ENCODE data around the gene PHF13.
A peak's percentile ranks its signal among the peaks of the same experiment; 100 is the strongest.
"Not testable (repeated sequence)": the region's sequence is repeated elsewhere in the genome, so short reads cannot be mapped to it uniquely, and the experiment has no call there.

Gene PHF13

DNA sequence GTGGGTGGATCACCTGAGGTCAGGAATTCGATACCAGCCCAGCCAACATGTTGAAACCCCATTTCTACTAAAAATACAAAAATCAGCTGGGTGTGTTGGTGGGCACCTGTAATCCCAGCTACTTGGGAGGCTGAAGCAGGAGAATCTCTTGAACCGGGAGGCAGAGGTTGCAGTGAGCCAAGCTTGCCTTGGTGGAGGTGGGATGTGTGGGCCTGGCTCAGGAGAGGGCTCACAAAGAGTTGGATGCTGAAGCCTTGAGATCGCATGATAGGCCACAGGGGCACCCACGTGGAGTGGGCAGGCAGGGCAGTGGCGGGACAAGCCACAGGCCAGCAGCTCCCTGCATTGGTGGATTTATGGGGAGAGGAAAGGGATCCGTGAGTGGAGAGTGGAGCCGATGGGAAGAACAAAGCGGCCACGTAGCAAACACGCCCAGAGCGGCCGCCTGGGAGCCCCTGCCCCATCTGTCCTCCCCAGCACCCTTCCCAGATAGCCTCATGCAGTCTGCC lies 15.5 kb downstream of the PHF13 start:
- DNase-seq (ENCODE audit: low read depth): no peak

DNA sequence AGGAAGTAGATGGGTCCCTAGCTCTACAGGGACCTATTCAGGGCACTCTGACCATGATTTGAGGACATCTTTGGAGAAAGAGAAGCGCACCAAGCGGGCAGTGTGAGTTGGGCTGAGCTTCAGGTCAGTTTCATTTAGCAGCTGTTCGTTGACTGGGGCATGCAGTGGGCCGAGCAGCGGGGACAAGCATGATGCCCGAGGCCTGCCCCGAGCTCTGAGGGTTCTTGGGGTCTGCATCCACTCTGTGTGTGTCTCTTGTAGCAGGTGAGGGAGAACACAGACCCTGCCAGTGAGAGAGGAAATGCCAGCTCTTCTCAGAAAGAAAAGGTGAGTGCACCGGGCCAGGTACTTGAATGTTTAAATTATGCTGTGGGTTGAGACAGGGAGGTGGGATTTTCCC lies 16.5 kb downstream of the PHF13 start:
- DNase-seq (ENCODE audit: low read depth): no peak

DNA sequence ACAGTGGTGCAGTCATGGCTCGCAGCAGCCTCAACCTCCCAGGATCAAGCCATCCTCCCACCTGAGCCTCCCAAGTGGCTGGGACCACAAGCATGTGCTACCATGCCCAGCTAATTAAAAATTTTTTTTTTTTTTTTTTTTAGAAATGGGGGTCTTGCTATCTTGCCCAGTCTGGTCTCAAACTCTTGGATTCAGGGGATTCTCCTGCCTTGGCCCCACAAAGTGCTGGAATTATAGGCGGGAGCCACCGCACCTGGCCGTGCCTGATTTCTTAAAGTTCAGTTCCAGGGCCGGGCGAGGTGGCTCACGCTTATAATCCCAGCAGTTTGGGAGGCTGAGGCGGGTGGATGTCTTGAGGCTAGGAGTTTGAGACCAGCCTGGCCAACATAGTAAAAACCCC lies 17.5 kb downstream of the PHF13 start:
- no peak for DNase-seq (ENCODE audit: low read depth)

DNA sequence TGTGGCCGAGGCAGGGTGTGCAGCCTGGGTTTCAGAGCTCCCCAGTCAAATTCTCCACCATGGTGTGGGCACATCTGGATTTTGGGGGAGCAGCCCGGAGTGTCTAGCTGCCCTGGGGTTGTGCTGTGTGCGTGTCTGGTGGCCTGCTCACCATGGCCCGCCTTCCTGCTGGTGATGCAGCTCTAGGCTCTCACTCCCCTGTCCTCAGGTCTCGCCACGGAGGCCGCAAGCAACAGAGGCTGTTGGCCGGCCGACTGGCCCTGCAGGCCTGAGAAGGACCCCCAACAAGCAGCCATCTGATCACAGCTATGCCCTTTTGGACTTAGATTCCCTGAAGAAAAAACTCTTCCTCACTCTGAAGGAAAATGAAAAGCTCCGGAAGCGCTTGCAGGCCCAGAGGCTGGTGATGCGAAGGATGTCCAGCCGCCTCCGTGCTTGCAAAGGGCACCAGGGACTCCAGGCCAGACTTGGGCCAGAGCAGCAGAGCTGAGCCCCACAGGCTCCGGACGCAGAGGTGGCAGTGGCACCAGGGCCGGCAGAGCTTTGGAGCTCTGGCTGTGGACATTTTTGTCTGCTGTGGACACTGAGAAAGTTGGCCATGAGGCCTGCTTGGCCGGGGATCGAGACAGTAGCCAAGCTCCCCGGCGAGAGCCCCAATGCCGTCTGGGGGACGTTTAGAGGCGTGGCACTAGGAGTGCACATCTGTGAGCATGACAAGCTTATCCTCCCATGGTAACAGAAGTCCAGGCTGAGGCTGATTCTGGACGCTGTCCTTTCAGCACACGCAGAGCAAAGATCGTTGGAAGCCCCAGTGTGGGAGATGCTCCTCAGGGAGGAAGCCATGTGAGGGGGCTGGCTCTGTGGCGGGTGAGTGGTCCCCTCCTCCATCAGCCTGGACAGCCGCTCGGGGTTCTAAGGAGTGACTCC lies 19.3 kb downstream of the PHF13 start:
- no peak for DNase-seq (ENCODE audit: low read depth)

DNA sequence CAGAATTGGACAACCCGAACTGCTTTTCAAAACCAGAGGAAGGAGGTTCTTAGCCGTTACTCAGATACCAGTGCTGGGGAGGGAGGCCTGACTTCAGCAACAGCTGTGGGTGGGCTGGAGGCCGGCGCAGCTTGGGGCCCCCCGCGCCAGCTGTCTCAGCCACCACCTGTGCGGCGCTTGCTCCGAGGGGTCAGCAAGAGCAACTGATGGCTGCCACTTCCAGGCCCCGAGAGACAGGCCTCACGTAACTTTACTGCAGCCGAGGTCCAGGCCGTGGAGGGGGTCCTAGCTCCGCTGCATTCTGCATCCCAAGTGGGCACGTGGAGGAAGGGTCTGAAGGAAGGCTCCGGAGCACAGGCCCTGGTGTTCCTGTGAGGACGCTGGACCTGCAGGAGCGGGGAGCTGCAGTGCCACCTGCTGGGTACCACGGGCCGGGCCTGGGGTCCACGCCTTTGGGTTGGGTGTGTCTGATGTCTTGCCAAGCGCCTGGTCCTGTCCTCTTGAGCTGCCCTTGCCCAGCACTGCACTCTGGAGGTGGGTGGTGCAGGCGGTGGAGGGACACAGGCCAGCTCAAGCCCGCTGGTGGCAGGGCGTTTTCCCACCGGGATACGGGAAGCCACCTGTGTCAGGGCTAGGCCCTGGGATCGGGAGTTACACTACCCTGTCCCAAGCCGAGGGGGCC lies 21.0 kb downstream of the PHF13 start:
- peak; percentile 26 for DNase-seq (ENCODE audit: low read depth)

DNA sequence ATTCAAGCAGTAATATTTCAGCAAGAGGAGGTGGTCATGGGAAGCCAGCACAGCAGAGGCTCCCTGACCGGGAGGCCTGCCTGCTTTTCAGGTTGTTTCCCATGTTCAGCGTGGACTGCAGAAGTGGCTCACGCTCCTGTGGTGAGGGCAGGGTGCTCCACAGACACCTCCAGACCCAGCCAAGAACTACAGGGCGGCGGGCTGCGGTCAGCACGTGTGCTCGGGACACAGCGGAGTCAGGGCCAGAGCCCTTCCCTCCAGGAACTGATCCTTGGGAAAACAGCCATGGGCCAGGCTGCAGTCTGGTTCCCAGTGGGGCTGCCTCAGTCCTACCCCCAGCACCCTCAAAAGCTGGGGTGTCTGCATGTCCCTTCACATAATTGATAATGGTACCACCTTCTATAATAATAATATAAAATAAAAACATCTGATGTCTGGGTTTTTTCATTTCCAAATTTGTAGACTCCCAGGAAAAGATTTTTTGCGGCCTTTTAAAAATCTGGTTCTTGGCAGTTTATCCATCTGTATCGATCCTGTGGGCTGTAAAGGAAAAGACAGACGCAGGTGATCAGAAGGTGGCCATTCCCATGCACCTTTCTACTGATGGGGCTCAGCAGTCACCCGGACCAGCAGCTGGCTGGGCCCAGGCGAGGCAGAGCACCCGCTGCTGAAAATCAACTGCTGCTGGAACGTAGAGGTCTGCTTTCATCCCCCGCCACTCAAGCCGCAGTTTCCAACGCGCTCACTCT lies 21.8 kb downstream of the PHF13 start:
- DNase-seq (ENCODE audit: low read depth): no peak

DNA sequence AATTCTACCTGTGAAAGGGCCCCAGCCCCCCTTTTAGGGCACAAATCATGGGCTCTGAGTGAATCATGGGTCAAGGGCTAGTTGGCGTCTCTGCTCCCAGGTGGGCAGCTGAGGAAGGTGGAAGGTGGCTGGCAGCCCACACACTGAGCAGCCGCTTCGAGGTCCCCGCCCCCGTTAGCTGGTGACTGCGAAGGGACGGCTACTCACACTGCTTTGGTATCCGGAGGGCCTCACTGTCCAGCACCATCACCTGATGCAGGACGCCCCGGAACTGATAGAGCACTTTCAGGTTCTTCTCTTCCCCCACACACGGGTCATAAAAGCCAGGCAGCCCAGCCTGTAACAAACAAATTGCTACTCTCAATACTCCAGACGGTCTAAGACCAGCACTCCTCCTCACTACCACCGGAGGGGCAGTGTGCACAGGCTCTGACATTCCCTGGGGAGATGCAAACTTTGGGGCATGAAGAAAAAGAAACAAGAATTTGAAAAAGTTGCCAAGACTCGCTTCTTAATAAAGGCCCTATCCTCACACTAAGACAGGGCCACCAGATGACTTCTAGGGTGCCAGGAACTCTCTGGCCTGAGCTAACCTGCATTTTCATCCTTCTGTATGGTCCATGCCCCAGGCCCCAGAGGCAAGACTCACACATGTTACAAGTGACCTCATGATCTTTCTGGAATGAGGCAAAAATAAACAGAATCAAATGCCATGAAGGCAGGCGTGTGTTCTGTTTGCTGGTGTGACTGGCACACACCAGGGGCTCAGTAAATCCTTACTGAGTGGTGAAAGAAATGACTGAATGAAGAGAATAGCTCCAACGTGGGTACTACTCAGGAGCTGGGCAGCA lies 22.6 kb downstream of the PHF13 start:
- no peak for DNase-seq (ENCODE audit: low read depth)

DNA sequence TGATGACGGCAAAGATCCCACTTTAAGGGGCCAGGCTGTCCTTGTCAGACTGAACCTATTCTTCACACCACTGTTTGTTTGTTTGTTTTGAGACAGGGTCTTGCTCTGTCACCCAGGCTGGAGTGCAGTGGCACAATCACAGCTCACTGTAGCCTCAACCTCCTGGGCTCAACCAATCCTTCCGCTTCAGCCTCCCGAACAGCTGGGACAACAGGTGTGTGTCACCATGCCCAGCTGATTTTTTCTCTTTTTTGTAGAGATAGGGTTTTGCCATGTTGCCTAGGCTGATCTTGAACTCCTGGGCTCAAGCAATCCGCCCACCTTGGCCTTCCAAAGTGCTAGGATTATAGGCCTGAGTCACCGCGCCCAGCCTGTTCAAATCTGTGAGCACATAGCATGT lies 23.2 kb downstream of the PHF13 start:
- not testable (repeated sequence) for DNase-seq (ENCODE audit: low read depth)

DNA sequence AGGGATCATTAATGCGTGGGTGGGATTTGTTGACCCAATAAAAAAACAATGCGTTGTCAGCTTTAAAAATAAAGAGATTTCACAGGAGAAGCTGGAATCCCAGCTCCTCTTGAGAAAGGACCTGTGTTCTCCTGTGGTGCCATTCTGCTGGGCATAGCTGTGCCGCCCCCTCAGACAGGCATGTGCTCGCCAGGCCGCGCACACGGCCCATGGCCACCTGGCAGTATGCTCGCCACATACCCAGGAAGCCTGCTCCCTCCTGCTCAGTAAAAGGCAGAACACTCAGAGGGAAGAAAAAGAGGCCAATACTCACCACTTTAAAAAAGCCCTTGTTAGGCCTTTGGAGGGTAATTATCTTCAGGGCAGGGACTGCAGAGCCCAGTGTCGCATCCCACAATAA lies 24.2 kb downstream of the PHF13 start:
- DNase-seq (ENCODE audit: low read depth): no peak

DNA sequence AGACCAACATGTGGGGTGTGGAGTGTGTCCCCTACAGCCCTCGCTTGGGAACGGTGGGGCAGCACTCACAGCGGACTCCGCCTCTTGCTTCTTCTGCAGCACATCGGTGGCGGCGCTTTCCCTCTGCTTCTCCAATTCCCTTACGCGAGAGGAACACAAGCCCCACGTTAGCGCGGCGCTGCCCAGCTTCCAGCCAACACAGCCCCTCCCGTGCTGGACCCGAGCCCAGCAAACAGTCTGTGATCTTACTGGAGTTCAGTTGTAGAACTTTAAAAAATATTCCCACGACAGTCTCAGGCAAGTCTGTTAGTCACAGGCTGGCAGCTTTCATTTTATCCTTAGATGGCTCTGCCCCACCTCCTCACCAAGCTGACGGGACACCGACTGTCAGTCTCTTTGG lies 24.7 kb downstream of the PHF13 start:
- DNase-seq (ENCODE audit: low read depth): no peak

DNA sequence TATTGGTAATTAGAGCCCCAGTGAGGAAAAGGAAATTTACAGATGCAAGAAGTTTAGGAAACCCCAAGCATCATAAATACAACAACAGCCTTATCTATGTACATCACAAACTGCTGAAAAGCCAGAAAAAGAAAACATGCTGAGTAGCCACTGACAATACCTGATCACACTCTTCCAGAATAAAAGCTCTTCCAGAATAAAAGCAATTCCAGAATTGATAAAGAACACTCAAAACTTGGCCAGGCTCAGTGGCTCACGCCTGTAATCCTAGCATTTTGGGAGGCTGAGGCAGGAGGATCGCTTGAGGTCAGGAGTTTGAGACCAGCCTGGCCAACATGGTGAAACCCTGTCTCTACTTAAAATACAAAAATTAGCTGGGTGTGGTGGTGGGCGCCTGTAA lies 27.3 kb downstream of the PHF13 start:
- DNase-seq (ENCODE audit: low read depth): not testable (repeated sequence)

DNA sequence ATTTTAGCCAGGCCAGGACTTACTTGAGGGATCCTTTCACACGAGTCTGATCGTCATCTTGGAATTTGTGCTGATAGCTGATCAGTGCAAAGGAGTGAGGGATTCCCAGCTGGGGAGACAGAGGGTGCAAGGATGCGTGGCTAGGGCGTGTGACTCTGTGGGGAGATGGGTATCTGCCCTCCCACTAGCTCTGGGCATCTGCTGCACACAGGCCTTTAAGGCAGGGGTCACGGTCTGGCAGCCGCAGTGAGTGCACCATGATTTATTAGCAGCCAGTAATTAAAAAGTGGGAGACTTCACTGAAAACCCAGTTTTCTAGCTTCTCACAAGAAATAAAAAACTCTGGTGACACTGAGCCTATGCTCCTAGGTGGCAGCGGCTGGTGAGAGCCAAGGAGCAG lies 31.5 kb downstream of the PHF13 start:
- no peak for DNase-seq (ENCODE audit: low read depth)

DNA sequence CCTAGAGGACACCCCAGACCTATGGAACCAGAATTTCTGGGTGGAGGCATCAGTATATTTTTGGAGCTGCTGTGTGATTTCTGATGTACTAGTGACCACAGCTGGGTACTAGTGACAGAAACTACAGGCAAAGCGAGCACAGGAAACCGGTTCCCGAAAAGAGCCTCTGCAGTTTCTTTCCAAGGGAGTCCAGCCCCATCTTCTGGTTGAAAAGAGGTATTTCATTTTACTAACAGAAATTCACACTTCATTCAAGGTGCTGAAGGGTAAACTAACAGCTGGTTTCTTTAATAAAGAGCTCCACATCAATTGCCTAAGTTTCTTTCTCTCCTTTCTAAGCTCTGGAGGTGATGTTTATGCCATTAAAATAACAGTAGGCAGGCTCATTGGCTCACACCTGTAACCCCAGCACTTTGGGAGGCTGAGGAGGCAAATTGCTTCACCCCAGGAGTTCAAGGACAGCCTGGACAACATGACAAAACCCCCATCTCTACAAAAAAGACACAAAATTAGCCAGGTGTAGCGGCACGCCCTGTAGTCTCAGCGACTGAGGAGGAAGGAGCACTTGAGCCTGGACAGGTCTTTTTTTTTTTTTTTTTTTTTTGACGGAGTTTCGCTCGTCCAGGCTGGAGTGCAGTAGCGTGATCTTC lies 33.1 kb downstream of the PHF13 start:
- no peak for DNase-seq (ENCODE audit: low read depth)

DNA sequence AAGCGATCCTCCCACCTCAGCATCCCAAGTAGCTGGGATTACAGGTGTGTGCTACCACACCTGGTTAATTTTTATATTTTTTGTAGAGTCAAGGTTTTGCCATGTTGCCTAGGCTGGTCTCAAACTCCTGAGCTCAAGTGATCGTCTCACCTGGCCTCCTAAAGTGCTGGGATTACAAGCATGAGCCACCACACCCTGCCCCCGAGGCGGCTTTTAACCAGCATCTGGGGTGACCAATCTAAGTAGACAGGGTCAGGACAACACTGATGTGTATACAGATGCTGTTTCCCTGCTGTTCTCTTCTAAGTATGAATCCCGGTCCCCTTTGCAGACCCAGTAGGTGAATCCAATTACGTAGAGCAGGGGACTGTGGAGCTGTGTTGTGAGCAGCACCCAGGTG lies 35.0 kb downstream of the PHF13 start:
- DNase-seq (ENCODE audit: low read depth): no peak

DNA sequence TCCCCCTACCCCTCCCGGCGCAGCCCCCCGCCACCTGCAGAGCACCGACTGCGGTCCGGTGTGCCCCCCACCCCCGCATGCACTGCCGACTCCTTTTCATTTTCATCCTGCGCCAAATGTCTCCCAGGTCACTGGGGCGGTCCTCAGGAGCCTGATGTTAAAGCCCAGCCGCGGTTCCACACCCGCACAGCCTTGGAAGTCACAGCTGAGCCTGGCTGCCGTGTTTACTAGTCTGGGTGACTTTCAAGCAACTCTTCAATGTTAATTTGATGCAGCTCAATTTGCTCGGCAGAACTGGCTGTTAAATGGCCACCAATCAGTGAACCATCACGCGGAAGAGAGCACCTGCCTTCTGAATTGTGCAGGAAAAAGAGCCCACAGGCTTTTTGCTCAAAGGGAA lies 38.4 kb downstream of the PHF13 start:
- DNase-seq (ENCODE audit: low read depth): no peak

DNA sequence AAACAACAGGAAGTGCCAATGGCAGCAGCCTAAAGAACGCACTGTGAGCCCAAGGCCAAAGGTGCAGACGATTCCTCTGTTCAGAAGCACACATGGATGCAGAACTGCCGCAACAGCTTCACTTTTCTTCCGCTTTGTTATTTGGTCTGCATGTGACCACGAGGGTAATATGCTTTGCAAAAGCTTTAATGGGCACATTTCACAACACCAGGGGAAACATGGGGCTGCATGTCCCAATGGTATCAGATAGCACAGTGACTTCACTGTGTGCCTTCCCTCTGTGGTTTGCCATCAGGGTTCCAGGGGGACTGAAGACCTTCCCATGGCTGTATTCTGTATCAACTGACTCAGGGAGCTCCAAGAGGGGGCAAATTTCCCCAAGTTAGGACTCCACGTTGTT lies 39.5 kb downstream of the PHF13 start:
- DNase-seq (ENCODE audit: low read depth): no peak

DNA sequence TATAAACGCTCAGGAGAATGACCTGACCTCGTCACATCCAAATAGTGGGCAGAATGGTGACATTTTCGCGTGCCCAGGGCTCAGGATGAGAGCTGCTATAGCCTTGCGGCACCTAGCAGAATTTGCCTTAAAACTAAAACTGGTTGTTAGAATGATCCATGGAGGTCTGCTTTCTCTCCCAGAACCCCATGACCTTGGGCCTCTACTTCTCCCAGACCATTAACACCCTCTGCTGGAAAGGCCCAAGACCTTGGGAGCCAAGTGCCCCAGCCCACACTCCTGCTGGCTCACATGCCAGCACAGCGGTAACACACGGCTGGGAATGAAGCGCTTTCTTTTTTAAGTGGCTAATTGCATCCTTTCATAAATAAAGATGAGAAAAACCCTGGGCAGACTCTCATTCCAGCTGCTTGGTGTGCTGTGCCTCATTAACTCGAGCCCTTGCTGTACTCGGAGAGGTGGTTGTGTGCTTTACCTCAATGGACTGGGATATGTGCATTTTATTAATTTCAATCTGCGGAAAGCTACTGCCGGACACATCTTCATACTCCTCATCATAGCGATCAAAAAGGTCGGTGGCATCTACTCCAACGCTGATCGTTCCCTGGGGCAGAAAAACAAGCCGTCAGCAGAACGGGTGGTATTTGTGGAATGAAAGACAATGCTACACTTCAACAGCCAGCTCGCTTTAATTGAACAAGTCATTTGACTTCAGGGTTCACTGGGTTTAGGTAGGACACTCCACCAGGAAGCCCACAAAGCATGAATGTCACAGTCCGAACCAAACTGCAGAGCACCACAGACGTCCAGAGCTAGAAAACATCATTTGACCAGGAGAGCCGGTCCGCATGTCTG lies 40.1 kb downstream of the PHF13 start:
- DNase-seq (ENCODE audit: low read depth): no peak

DNA sequence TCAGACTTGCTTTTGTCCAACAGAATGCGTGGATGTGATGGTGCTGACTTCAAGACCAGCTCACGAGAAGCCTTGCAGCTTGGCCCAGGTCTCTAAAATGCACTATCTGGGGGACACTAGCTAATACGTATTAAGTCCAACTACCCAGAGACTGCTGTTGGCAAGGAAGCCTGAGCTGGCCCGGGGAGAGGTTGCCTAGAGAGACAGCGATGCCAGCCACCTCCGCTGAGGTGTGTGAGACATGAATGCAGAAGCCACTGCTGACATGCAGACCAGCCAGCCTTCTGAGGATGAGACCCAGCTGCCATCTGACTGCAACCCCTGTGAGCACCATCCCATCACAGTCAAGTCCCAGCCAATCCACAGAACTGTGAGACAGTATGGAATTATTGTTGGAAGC lies 43.6 kb downstream of the PHF13 start:
- no peak for DNase-seq (ENCODE audit: low read depth)

DNA sequence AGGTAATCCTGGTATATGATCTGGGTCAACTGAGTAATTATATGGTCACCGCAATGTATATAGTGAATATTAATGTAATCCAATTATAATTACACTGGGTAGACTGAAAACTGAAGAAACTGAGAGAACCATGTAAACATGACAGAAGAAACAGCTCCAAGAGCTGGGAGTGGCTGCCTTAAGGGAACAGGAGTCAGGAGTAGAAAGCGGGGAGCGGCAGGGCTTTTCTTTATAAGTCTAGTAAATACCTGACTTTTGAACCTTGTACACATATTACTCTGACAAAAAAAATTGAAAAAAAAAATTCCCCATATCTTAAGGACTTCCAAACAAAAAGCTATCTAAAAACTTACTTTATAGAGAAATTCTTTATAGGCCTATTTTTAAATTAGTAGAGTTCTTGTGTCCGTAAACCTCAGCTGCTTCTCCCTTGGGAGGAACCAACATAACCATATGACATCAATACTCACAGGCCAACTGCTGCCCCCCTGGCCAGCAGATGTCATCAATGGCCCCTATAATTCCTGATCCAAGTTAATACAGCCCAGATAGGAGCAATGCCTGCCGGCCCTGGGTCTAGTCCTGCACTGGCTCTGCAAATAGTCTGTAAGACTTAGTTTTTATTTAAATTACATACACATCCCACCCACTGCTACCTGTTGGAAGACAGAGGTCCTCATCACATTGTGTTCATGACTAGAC lies 45.0 kb downstream of the PHF13 start:
- no peak for DNase-seq (ENCODE audit: low read depth)

Measured in activated T-cell treated with anti-CD3 and anti-CD28 coated beads for 48 hours (primary cell).